Activated T-cell treated with anti-CD3 and anti-CD28 coated beads, Interleukin-2, amount 50 U/mL, for 1 hour (primary cell): Measurements from ENCODE around the gene RFX2.
"Not testable (repeated sequence)": the region's sequence is repeated elsewhere in the genome, so short reads cannot be mapped to it uniquely, and the experiment has no call there.

Experiments used
- DNase-seq: peaks from one replicate; pipeline ENCODE4 v3.0.0-alpha.2; 2020

The RFX2 gene

DNA sequence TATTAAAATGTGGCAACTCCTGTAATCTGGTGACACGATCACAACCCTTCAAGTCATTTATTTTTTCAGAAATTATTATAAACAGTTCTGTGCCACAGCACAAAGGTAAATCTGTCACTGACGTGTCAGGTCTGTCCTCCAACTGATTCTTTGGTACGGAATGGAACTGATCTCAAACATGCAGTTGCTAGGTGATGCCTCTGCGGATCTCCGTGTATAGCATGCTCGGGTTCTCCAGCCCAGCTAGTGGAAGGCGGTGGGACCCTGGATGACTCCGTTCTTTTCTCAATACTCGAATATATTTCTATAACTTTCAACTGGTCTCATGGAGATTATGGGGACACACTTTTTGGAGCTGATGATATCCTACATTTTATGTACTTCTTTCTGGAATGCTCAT is 143.4 kb downstream of the RFX2 start:
- DNase-seq, result no peak

DNA sequence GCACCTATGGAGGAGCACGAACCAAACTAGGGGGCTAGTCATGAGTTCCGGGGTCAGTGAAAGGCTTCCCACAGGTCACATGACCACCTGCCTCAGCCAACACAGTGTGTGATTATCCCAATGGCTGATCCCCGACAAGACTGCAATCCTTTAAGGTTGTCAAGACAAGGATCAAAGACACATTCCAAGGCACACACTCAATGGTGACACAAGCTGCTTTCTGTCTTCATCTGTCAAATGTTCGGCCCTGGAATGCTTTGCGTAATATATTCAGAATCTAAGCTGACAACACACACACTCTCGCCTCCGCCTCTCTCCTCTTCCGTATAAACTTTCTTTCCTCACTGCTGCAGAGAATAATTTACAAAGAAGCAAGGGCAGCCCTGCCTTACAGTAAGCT is 144.1 kb downstream of the RFX2 start:
- no peak for DNase-seq

GRCh38 chr19:5964816-5965565 is 145.3 kb downstream of the RFX2 start:
- DNase-seq, result no peak

DNA sequence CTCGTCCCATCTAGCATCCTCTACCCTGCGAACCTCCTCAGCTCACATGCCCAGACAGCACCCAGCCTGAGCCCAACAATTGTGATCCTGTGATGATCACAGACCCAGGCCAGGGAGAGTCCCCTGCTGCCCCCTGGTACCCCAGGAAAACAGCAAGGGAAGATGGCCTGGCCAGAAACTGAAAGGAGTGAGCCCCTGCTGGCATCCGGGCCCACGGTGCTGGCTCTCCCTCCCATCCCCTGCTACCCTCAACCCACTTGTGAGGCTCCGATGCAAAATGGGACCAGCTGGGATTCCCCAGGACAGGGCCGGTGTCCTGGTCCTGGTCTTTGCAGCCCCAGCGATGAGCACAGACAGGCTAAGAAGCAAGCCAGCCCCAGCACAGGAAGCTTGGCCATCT is 146.4 kb downstream of the RFX2 start:
- no peak for DNase-seq

DNA sequence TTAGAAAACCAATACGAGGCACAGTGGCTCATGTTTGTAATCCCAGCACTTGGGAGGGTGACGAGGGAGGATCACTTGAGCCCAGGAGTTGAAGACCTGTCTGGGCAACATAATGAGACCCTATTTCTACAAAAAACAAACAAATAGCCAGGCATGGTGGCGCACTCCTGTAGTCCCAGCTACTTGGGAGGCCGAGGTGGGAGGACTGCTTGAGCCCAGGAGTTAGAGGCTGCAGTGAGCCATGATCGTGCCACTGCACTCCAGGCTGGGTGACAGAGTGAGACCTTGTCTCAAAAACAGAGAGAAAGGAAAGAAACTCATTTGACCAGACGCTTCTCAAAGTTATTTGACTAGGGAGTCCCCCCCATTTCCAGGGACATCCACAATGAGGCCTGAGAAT is 147.0 kb downstream of the RFX2 start:
- not testable (repeated sequence) for DNase-seq

DNA sequence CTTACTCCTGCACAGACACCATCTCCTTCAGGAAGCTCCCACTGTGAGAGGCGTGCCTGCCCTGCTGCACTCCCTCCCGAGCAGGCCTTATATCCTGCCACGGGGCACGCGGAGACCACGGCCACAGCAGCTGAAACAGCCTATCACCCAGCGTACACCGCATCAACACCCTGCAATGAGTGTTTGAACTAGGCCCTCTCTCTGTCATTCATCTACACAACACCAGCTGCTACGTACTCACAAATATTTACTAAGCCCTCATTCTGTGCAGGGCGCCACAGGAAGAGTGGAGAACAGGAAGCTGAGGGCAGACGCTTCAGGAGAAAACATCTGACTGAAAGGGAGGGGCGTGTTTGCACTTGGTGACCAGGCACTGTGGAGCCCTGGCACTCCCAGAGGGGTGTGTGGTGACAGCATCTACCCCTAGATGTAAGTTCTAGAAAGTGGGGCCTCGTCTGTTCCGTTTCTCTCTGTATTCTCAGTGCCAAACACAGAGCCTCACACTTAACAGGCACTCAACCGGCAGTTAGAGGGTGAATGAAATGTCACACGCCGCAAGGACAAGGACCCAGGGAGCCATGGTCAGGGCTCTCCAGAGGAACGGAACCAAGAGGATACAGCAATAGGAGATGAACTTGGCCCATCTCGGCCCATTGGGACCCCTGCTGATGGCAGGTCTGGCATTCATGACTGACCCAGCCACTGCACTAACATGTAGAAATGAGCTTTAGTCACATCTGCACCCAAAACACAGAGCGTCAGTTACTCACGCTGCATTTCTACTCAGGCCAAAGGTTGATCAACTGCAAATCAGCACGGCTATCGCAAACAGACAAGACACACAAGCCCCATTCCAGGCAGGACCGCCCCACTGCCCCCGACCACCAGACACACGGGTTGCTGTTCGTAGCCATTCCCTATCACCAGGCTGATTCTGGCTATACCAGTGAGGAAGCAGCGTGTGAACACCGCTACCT is 148.0 kb downstream of the RFX2 start:
- peak; percentile 69 for DNase-seq

- DNase-seq, result not testable (repeated sequence)
These were observed 148.7 kb downstream of the RFX2 start for GRCh38 chr19:5961641-5961968.

DNA sequence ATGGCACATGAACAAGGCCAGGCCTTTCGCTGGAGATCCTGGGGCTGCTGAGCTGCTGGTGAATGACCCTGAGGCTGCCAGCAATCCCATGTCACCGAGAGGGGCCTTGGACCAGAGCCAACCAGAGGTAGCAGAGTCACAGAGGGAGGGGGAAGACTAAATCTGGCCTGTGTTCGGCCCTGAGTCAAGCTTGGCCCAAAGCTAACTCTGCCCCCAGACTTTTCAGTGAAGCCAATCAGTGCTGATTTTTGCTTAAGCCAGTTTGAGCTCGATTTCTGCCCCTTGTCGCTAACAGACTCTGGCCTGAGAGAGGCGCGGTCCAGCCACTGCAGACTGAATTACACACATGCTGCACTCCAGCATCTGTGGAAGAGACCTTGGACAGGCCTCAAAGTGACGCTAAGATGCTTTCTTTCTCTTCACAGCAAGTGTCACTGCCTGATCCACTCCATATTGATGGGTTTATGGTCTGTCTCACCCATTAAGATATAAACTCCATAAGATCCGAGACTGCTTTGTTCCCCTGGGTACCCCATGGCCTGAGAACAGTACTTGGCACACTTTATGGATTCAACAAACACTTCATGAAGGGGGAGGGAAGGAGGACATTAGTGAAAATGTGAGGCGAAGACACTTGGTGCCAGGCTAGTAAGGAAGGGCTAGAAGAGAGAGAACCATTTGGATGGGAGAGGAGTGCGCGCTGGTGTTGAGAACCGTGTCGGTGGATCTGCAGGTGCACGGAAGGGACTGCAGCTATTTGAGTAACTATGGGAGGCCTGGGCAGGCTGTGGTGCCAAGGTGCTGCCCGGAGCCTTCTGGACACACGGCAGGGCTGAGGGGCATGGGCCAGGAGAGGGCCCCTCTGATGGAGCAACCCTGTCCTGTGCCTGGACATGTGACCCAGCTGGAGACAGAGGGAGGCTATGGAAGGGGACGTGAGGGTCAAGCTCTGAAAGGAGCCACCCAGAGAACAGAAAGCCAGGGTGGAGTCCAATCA is 150.0 kb downstream of the RFX2 start:
- no peak for DNase-seq

DNA sequence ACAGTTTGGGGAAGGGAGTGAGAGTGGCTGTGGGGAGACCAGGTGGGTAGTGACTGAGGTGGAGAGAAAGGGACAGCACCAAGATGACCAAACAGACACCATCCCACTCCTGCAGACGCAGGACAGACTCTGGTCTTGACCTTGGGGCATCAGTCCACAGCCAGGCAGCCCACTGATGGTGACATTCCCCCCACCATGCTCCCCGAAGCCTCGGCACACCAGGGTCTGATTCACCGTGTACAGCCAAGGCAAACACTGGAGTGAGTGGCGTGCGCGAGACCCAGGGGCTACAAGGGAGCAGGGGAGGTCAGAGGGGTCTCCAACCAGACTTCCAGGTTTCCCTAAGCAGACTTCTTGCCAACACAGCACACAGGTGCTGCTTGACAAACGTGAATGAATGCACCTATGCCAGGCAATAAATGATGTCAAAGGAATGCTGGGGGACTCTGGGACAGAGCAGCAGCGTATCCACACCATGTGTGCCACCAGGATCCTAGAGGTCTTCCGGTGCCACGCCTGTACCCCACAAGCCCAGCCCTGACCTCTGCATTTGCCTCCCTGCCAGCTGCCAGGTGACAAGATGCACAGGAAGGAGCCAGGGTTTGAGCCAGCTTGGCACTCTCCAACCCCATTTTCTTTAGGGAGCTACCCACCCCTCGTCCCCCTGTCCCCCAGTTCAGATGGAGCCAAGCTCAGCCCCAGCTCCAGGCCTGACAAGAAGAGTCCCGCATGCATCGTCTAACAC is 150.9 kb downstream of the RFX2 start:
- DNase-seq, result no peak

- no peak for DNase-seq
These were observed 151.5 kb downstream of the RFX2 start for GRCh38 chr19:5958851-5959122.

- no peak for DNase-seq
These were observed 152.0 kb downstream of the RFX2 start for GRCh38 chr19:5958074-5958850.

GRCh38 chr19:5957170-5957569 is 153.1 kb downstream of the RFX2 start:
- DNase-seq, result no peak

DNA sequence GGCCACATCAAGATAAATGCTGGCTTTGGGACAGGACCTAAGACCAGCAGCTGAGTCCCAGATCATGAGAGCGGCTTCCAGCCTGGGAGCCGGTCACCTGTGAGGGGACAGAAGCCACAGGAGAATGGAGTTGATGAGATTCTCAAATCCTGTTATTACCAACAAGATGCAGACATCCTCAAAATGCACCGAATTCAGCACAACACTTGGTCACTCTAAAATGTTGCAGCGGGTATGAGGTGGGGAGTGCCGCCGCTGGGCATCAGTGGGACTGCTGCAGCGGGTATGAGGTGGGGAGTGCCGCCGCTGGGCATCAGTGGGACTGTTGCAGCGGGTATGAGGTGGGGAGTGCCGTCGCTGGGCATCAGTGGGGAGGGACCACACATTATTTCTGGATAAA is 153.6 kb downstream of the RFX2 start:
- no peak for DNase-seq

DNA sequence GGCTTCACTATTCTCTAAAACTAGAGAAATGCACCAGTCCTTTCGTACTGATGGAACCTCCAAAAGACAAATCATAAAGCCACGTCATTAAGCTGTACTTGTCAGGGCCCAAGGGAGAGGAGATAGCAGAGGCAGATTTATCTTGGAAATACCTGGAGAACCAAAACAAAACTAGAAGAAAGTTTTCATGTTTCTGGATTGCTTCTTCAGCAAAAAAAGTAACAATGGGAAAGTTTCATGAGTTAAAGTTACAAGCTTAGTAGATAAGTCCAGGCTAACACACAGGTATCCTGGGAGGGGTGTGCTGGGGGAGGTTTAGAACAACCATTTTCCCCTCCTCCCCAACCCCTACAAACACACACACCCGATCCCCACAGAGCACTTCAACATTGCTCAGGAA is 154.0 kb downstream of the RFX2 start:
- DNase-seq, result no peak

DNA sequence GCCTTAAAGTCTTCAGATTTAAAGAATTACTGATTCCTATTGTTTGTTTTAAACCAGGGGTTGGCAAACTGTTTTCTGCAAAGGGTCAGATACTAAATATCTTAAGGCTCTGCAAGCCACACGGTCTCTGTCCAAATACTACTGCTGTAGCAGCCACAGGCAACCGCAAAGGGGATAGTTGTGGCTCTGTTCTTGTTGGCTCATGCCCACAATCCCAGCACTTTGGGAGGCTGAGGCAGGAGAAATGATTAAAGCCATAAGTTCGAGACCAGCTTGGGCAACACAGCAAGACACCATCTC is 154.7 kb downstream of the RFX2 start:
- no peak for DNase-seq

DNA sequence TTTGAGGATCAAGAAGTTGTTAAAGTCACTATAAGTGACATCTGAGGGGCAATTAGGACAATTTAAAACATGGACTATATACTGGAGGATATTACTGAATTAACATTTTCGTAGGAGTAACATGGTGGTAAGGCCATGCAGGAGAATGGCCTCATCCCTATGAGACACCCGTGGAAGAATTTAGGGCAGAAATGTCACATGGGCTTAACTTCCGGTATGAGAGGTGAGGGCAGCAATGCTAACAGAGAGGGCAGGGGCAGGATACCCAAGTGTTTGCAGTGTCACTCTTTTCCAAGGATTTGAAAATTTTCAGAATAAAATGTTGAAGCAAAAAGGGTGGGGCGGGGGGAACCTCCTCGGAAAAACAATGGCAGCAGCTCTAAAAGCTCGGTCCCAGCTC is 156.0 kb downstream of the RFX2 start:
- no peak for DNase-seq

DNA sequence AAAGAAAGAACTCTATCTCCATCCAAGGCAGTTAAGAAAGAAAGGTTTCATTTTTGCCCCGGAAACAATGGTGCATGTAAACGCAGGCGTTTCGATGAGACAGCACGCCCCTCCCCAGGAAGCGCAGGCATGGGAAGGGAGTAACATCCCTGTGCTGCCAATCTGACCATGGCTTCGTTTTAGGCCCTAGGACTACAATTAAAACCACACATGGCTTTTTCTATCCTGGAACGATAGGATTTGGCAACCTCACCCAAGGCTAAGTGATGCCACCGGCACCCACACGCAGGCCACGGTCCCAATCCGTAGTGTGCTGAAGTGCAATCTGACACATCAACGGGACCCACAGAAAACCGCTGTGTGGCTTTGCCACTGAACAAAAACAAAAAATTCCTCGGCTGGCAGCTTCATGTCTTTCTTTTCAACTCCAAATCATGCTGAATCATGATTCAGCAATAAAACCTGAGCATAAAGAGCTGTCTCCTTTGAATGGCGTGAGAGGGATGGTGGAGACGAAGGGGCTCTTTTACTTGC is 156.6 kb downstream of the RFX2 start:
- DNase-seq, result peak; percentile 46

GRCh38 chr19:5953030-5953589 is 157.2 kb downstream of the RFX2 start:
- DNase-seq, result no peak

DNA sequence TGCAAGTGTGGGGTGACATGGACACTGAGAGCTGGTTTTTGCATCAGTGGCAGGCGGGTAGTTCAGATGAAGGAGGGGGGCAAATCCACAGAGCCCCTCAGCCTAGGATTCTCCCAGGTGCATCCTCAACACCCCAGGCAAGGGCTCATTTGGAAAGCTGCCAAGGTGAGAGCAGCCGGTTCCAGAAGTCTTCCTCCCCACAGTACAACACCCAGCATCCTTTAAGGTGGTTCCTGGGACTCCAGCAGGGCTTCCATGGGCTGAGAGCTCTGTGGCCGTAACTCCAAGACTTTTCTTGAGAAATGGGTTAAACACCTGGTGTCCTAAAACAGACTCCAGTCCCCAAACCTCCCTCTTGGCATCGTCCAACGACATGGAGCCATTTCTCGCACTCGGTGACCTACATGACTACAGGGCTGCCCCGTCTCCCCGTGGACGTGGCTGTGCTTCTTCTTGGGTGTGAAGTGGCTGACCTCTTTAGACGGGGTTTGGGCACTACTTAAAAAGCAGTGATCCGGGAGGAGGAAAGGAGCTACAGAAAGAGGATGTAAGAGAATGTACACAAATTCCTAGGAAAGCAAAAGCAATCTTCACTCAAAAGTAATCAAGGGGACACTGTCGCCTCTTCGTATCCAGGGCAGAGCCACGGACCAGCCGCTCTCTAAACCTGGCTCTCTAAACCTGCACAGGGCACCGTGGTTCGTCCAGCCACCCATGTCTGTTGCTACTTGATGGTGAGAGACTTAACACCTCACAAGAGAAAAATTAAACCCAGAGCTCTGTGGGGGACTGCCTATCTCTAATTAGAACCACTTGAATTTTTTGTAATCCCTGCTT is 157.9 kb downstream of the RFX2 start:
- DNase-seq, result no peak

DNA sequence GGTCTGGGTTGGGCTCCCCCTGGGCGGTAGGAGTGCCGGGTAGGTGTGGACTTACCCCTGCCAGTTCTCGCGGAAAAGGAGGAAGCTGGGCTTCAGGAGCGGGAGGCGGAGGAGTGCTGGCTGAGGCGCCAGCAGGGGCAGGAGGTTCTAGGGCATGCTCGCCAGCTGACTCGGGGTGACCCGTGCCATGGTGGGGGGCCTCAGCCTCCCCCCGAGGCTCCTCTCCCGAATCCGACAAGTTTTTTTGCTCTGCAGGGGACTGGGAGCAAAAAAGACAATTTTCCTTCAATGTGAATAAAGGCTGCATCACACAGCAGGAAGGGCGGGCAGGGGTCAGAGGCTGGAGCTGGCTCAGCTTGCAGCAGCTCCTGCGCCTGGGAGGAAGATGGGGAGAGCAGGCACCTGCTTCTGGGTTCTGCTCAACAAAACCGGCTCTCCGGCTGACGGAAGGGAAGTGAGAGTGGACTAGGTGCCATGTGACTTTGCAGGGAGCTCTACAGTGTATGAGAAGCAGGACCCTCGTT is 158.9 kb downstream of the RFX2 start:
- DNase-seq, result no peak
